Measurements from ENCODE around the gene FOXO3.

GRCh38 chr6:108672641-108673040, 111.9 kb downstream of the FOXO3 start:
- TF ChIP-seq ZNF790 (CRISPR knock-in tag; IDR thresholded peaks at IDR 0.05; ENCODE audit: borderline replicate concordance) (no peak), ELF4 (CRISPR knock-in tag; IDR thresholded peaks at IDR 0.05; ENCODE audit: borderline replicate concordance) (no peak), RFX5 (IDR thresholded peaks at IDR 0.05; ENCODE audit: low read depth, low read length) (no peak), RNF219 (CRISPR knock-in tag; IDR thresholded peaks at IDR 0.05) (no peak), CTCF (CRISPR knock-in tag; IDR thresholded peaks at IDR 0.05) (no peak), ARNT (IDR thresholded peaks at IDR 0.05) (no peak), SSRP1 (CRISPR knock-in tag; IDR thresholded peaks at IDR 0.05) (no peak), GABPA (IDR thresholded peaks at IDR 0.05; ENCODE audit: low read depth, low read length) (no peak), GABPA (CRISPR knock-in tag; IDR thresholded peaks at IDR 0.05; ENCODE audit: low read depth) (no peak), RFX1 (IDR thresholded peaks at IDR 0.05) (no peak), TOE1 (CRISPR knock-in tag; IDR thresholded peaks at IDR 0.05) (no peak), ZNF362 (CRISPR knock-in tag; IDR thresholded peaks at IDR 0.05; ENCODE audit: borderline replicate concordance) (no peak)
- TF ChIP-seq, protein P1, sequence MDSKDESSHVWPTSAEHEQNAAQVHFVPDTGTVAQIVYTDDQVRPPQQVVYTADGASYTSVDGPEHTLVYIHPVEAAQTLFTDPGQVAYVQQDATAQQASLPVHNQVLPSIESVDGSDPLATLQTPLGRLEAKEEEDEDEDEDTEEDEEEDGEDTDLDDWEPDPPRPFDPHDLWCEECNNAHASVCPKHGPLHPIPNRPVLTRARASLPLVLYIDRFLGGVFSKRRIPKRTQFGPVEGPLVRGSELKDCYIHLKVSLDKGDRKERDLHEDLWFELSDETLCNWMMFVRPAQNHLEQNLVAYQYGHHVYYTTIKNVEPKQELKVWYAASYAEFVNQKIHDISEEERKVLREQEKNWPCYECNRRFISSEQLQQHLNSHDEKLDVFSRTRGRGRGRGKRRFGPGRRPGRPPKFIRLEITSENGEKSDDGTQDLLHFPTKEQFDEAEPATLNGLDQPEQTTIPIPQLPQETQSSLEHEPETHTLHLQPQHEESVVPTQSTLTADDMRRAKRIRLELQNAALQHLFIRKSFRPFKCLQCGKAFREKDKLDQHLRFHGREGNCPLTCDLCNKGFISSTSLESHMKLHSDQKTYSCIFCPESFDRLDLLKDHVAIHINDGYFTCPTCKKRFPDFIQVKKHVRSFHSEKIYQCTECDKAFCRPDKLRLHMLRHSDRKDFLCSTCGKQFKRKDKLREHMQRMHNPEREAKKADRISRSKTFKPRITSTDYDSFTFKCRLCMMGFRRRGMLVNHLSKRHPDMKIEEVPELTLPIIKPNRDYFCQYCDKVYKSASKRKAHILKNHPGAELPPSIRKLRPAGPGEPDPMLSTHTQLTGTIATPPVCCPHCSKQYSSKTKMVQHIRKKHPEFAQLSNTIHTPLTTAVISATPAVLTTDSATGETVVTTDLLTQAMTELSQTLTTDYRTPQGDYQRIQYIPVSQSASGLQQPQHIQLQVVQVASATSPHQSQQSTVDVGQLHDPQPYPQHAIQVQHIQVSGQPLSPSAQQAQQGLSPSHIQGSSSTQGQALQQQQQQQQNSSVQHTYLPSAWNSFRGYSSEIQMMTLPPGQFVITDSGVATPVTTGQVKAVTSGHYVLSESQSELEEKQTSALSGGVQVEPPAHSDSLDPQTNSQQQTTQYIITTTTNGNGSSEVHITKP (CRISPR knock-in tag; IDR thresholded peaks at IDR 0.05; ENCODE audit: low read depth), result no peak
